H1 (cell line): ENCODE measurements around the gene DOCK3. TPM values are rescaled to one million over a fixed set of nuclear protein-coding genes. Genes with fewer than 3 reads are reported as not detected.

Source experiments
- CTCF ChIA-PET: fragments of 300-600 bp; sonication (Branson Sonifier 250); formaldehyde crosslinking; loops from one replicate; lab custom pipeline; 2021; ENCODE audit not compliant: partially characterized antibody; lab: Charles Lee
- POLR2A ChIA-PET: fragments of 300-600 bp; sonication (Branson Sonifier 250); formaldehyde crosslinking; loops from one replicate; lab custom pipeline; 2021; ENCODE audit warnings: inconsistent platforms; ENCODE audit not compliant: partially characterized antibody; lab: Charles Lee
- DNase-seq, 2 experiments: peaks; one replicate each; pipeline versions ENCODE4 v3.0.0 to v3.0.0-alpha.2; 2010 to 2022; ENCODE audit warnings: low spot score in 2 of 2, low read depth in 1 of 2, mixed read lengths in 1 of 2
- FAIRE-seq: peaks from 2 replicates; lab custom pipeline; 2011; peaks lifted over from hg19 to GRCh38; lab: Jason Lieb, UNC
- H2AFZ ChIP-seq: 2 replicates; pipeline ENCODE4 v1.8.1; 2012; ENCODE audit warnings: low read length, inconsistent platforms
- H2AK5ac ChIP-seq: 2 replicates; pipeline ENCODE4 v1.6.1; 2013; ENCODE audit warnings: low read depth, low read length
- H2BK120ac ChIP-seq: replicated peaks from 2 replicates; pipeline ENCODE3; 2013; ENCODE audit warnings: low read depth, low read length, inconsistent platforms
- H2BK12ac ChIP-seq: 2 replicates; pipeline ENCODE4 v1.6.1; 2013; ENCODE audit warnings: low read depth, low read length
- H2BK15ac ChIP-seq: 2 replicates; pipeline ENCODE4 v1.6.1; 2013; ENCODE audit warnings: low read length
- H2BK20ac ChIP-seq: 2 replicates; pipeline ENCODE4 v1.6.1; 2013; ENCODE audit warnings: low read length
- H2BK5ac ChIP-seq: 2 replicates; pipeline ENCODE4 v1.6.1; 2013; ENCODE audit warnings: low read depth, low read length
- H3K14ac ChIP-seq: 2 replicates; pipeline ENCODE4 v1.6.1; 2013; ENCODE audit warnings: inconsistent platforms; ENCODE audit not compliant: insufficient read length
- H3K18ac ChIP-seq: 2 replicates; pipeline ENCODE4 v1.6.1; 2013; ENCODE audit warnings: low read length; ENCODE audit errors: extremely low read depth
- H3K23ac ChIP-seq: 2 replicates; pipeline ENCODE4 v1.6.1; 2013; ENCODE audit warnings: inconsistent platforms; ENCODE audit not compliant: insufficient read length
- H3K23me2 ChIP-seq: 2 replicates; pipeline ENCODE4 v1.6.1; 2013; ENCODE audit warnings: low read depth, low read length
- H3K27ac ChIP-seq: 2 replicates; pipeline ENCODE4 v1.6.1; 2011; ENCODE audit warnings: low read depth, low read length, inconsistent platforms
- H3K27me3 ChIP-seq, 4 experiments: replicated peaks in 1 of 4; 1 replicate in 1 of 4; 2 replicates in 3 of 4; pipeline versions ENCODE4 v1.6.1 to v1.8.1; 2011 to 2013; ENCODE audit warnings: low read length in 3 of 4, mild to moderate bottlenecking in 3 of 4, inconsistent platforms in 2 of 4, mixed read lengths in 2 of 4, moderate library complexity in 1 of 4; ENCODE audit not compliant: control insufficient read depth in 3 of 4, insufficient read depth in 3 of 4; ENCODE audit errors: extremely low read depth in 1 of 4
- H3K36me3 ChIP-seq, 4 experiments: 2 replicates each; pipeline versions ENCODE4 v1.6.1 to v1.8.1; 2011 to 2013; ENCODE audit warnings: mild to moderate bottlenecking in 4 of 4, low read length in 3 of 4, moderate library complexity in 2 of 4, control low read depth in 1 of 4, inconsistent platforms in 1 of 4; ENCODE audit not compliant: insufficient read depth in 4 of 4, control insufficient read depth in 2 of 4
- H3K4ac ChIP-seq: replicated peaks from 2 replicates; pipeline ENCODE3; 2013; ENCODE audit warnings: low read length, low read depth, mixed read lengths, inconsistent platforms; ENCODE audit not compliant: insufficient read length
- H3K4me1 ChIP-seq, 4 experiments: replicated peaks in 1 of 4; 1 replicate in 1 of 4; 2 replicates in 3 of 4; pipeline versions ENCODE4 v1.6.1 to v1.8.1; 2011 to 2013; ENCODE audit warnings: low read length in 3 of 4, inconsistent platforms in 2 of 4, mixed read lengths in 1 of 4; ENCODE audit not compliant: insufficient read depth in 4 of 4, control insufficient read depth in 3 of 4
- H3K4me2 ChIP-seq, 2 experiments: 2 replicates each; pipeline versions ENCODE4 v1.6.1 to v1.8.1; 2011 to 2013; ENCODE audit warnings: low read depth in 2 of 2, low read length in 2 of 2, control low read depth in 1 of 2, inconsistent platforms in 1 of 2, mild to moderate bottlenecking in 1 of 2; ENCODE audit not compliant: insufficient read depth in 1 of 2
- H3K4me3 ChIP-seq, 4 experiments: fragments of 200-600, 300-600 bp in 1 of 4; sonication (generic), shearing (Covaris generic), sonication (Bioruptor Twin) in 1 of 4; 2 replicates each; pipeline versions ENCODE4 v1.5.1 to v1.8.1; 2011 to 2016; ENCODE audit warnings: low read length in 4 of 4, low read depth in 3 of 4, control low read depth in 2 of 4, inconsistent platforms in 2 of 4, mild to moderate bottlenecking in 2 of 4, mixed read lengths in 1 of 4, moderate library complexity in 1 of 4; ENCODE audit not compliant: insufficient read depth in 2 of 4; ENCODE audit errors: extremely low read depth in 1 of 4
- H3K56ac ChIP-seq: replicated peaks from 2 replicates; pipeline ENCODE3; 2013; ENCODE audit warnings: low read depth, mild to moderate bottlenecking, mixed read lengths, low read length, inconsistent platforms; ENCODE audit not compliant: insufficient read length
- H3K79me1 ChIP-seq: 2 replicates; pipeline ENCODE4 v1.6.1; 2013; ENCODE audit warnings: low read depth, low read length, control low read depth
- H3K79me2 ChIP-seq, 2 experiments: 2 replicates each; pipeline versions ENCODE4 v1.6.1 to v1.8.1; 2012 to 2013; ENCODE audit warnings: low read length in 2 of 2, mild to moderate bottlenecking in 2 of 2, inconsistent platforms in 1 of 2; ENCODE audit not compliant: insufficient read depth in 2 of 2, control insufficient read depth in 1 of 2
- H3K9ac ChIP-seq, 4 experiments: replicated peaks in 1 of 4; 1 replicate in 1 of 4; 2 replicates in 3 of 4; pipeline versions ENCODE4 v1.6.1 to v1.8.1; 2011 to 2013; ENCODE audit warnings: low read depth in 3 of 4, low read length in 3 of 4, control low read depth in 2 of 4, mild to moderate bottlenecking in 2 of 4, moderate library complexity in 2 of 4, inconsistent platforms in 1 of 4; ENCODE audit errors: extremely low read depth in 1 of 4
- H3K9me3 ChIP-seq, 2 experiments: 2 replicates each; pipeline versions ENCODE4 v1.6.1 to v1.8.1; 2012 to 2013; ENCODE audit warnings: mild to moderate bottlenecking in 2 of 2, moderate library complexity in 2 of 2, control low read depth in 1 of 2, inconsistent platforms in 1 of 2, low read depth in 1 of 2, low read length in 1 of 2, mixed read lengths in 1 of 2; ENCODE audit not compliant: insufficient read depth in 2 of 2
- H4K20me1 ChIP-seq, 2 experiments: replicated peaks in 1 of 2; 2 replicates each; pipeline versions ENCODE3 to v1.8.1; 2011 to 2013; ENCODE audit warnings: inconsistent platforms in 2 of 2, low read length in 2 of 2, mild to moderate bottlenecking in 1 of 2; ENCODE audit not compliant: insufficient read depth in 2 of 2, control insufficient read depth in 1 of 2
- H4K5ac ChIP-seq: 2 replicates; pipeline ENCODE4 v1.6.1; 2013; ENCODE audit warnings: low read length, low read depth, mixed read lengths, inconsistent platforms; ENCODE audit not compliant: insufficient read length
- H4K8ac ChIP-seq: 2 replicates; pipeline ENCODE4 v1.8.0; 2013; ENCODE audit warnings: mild to moderate bottlenecking, moderate library complexity, low read length, inconsistent platforms; ENCODE audit not compliant: insufficient read depth; ENCODE audit errors: extremely low read depth
- H4K91ac ChIP-seq: replicated peaks from 2 replicates; pipeline ENCODE3; 2013; ENCODE audit warnings: low read length, mixed read lengths, inconsistent platforms; ENCODE audit not compliant: insufficient read length
- ASH2L ChIP-seq: fragments of 200-600, 300-600 bp; sonication (generic); IDR thresholded peaks from one replicate; pipeline ENCODE4 v1.7.1; 2017; ENCODE audit warnings: low read length
- CBX5 ChIP-seq: fragments of 300-800, 300-1000 bp; sonication (generic); IDR thresholded peaks from 2 replicates; pipeline ENCODE4 v1.7.1; 2016; ENCODE audit warnings: antibody characterized with exemption, low read length, low read depth
- CBX8 ChIP-seq: fragments of 300-800, 300-1000 bp; sonication (generic); IDR thresholded peaks from 2 replicates; pipeline ENCODE4 v1.7.1; 2016; ENCODE audit warnings: low read depth, low read length, borderline replicate concordance
- CHD1 ChIP-seq: IDR thresholded peaks from 2 replicates; pipeline ENCODE4 v1.6.1; 2012; ENCODE audit warnings: low read depth, low read length, improper control_type of control experiment
- JUN ChIP-seq: IDR thresholded peaks from 2 replicates; pipeline ENCODE4 v1.6.1; 2011; ENCODE audit warnings: low read depth, mild to moderate bottlenecking, improper control_type of control experiment, low read length
- KDM5A ChIP-seq: fragments of 200-600 bp; IDR thresholded peaks from 2 replicates; pipeline ENCODE4 v1.7.1; 2012; ENCODE audit warnings: mild to moderate bottlenecking, low read length, inconsistent platforms, mixed read lengths
- RAD21 ChIP-seq, 2 experiments: IDR thresholded peaks in 1 of 2; conservative IDR thresholded peaks in 1 of 2; 2 replicates each; pipeline ENCODE4 v1.6.1; 2011; ENCODE audit warnings: low read depth in 2 of 2, low read length in 2 of 2, improper control_type of control experiment in 1 of 2, inconsistent platforms in 1 of 2, mild to moderate bottlenecking in 1 of 2, moderate library complexity in 1 of 2
- RBBP5 ChIP-seq: IDR thresholded peaks from 2 replicates; pipeline ENCODE4 v1.7.1; 2012; ENCODE audit warnings: low read depth, mild to moderate bottlenecking, inconsistent platforms, low read length, moderate library complexity, borderline replicate concordance
- TCF12 ChIP-seq: IDR thresholded peaks from 2 replicates; pipeline ENCODE4 v1.6.1; 2011; ENCODE audit warnings: low read depth, mild to moderate bottlenecking, low read length
- ZNF274 ChIP-seq: IDR thresholded peaks from 2 replicates; pipeline ENCODE4 v1.7.0; 2012; ENCODE audit warnings: low read length, borderline replicate concordance; ENCODE audit errors: extremely low read depth
- WGBS, 2 experiments: shearing (Covaris generic) in 1 of 2; methylation state at CpG; one replicate each; pipeline versions ENCODE4 v1.1.6 to v1.1.7; 2013 to 2015; ENCODE audit warnings: low lambda C conversion rate in 2 of 2, mixed read lengths in 2 of 2, inconsistent platforms in 1 of 2, low coverage in 1 of 2, missing lambda C conversion rate in 1 of 2; ENCODE audit not compliant: insufficient replicate concordance in 2 of 2, insufficient coverage in 1 of 2, insufficient read length in 1 of 2; ENCODE audit errors: extremely low coverage in 1 of 2, missing lambda C conversion rate in 1 of 2; 5-methylcytosine and 5-hydroxymethylcytosine counted together
- polyA plus RNA-seq, 7 experiments: library from polyadenylated mRNA; depleted of rRNA in 3 of 7; stranded (reverse) in 5 of 7; unstranded in 2 of 7; fragments of >200 nt in 5 of 7; fragments of 200-250 nt in 2 of 7; gene quantifications; 1 replicate in 5 of 7; 2 replicates in 1 of 7; 4 replicates in 1 of 7; pipeline versions ENCODE4 v1.2.1 to v1.2.3, GENCODE V29; 2011 to 2013; ENCODE audit warnings: missing spikeins in 2 of 7, mixed read lengths in 2 of 7
- total RNA-seq: library from RNA; stranded (reverse); fragmentation: NEBNext Ultra II Directional; extraction: Animal tissue kit (Norgen Biotek cat#: 25700); gene quantifications from 2 replicates; pipeline ENCODE4 v1.2.1, GENCODE V29; 2021

The DOCK3 gene
- total and polyA plus RNA-seq, 2 of the 8 experiments (the other 6 are each of a cell fraction or from before 2014, with no cell fraction given): 2.7 to 5.0 TPM

DNA sequence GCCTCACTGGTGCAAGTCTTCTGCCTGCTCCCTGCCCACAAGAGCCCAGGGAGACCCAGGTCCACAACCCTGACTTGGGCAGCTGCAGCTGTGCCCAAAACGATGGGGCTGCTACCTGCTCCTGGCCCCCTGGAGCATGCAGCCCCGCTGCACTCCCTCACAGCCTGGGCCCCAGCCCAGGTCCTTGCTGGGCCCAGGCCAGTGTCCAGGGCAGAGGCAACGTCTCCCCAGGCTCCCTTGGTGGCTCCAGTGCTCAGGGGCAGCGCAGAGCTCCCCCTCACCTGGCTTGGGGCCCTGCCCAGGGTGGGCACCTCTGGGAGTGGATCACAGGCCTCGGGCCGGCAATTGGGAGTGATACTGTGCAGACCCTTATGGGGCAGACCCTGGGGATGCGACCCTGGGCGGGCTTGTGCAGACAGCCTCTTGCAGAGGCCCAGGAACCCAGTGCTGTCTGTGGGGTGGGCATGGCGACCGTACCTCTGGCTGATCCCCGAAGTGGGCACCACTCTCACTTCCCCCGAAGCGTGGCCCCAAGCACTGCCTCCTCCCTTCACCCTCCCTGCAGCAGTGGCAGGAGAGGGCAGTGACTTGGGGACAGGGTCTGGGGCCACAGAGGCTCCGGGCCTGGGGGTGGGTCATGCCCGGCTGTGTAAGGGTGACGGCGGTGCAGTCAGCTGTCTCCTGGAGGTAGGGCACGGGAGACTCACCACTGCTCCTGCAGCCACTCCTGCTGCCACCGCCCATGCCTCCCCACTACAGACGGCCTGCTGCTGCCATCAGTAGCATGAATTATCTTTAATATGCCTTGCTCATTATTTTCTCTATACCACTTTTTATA lies 255.9 kb downstream of the DOCK3 start:
- POLR2A ChIA-PET: no interaction called here
- DNase-seq (no peak), FAIRE-seq (no peak)
- H3K36me3 ChIP-seq: peaks cover 0 to 9% (median 3%) of the 10 kb centered on the region in 4 experiments; a peak in 3 of 8 replicates
- 0 out of 4 replicates have a peak, but pooled peaks cover 0 to 2% of the 10 kb centered on the region in 2 experiments for H3K79me2 ChIP-seq
- no peak overlapping the region for H2BK5ac ChIP-seq
- no peak overlapping the region for H2AK5ac ChIP-seq
- H3K9ac ChIP-seq: no peak overlapping the region
- H3K79me1 ChIP-seq: no peaks in the 10 kb centered on the region; the same call in 1 of the 2 replicates
- no peak overlapping the region for H3K14ac ChIP-seq
- WGBS, 2 experiments: 88% methylated on average over 20 of the region's 20 CpGs; no CpG with 5 or more reads in 1 of the 2 experiments
- no peak overlapping the region for H3K4me3 ChIP-seq
- no peak overlapping the region; the same call in 1 of the 2 replicates for H2BK15ac ChIP-seq
- no peak overlapping the region for H2BK120ac ChIP-seq
- CTCF ChIA-PET: interaction anchor here (1.0 to 1.6 kb wide), 4 partner anchors 15 to 256 kb away, joined by 3 to 4 read pairs (median 3); partner anchors contain the start of gene DOCK3
- no peak overlapping the region for H2BK12ac ChIP-seq
- no peak overlapping the region for H4K91ac ChIP-seq
- no peak overlapping the region for H2AFZ ChIP-seq
- H3K4me1 ChIP-seq: peaks cover 2 to 7% (median 5%) of the 10 kb centered on the region in 4 experiments; a peak in 4 of 7 replicates
- H3K18ac ChIP-seq: no peak overlapping the region
- no peak overlapping the region; the same call in 1 of the 2 replicates for H4K8ac ChIP-seq
- no peaks in the 10 kb centered on the region for H3K27me3 ChIP-seq
- no peaks in the 10 kb centered on the region for H3K23me2 ChIP-seq
- H3K23ac ChIP-seq: no peak overlapping the region
- no peak overlapping the region for H3K27ac ChIP-seq
- TF ChIP-seq ASH2L (no peak), TCF12 (no peak), ZNF274 (no peak), RBBP5 (no peak), KDM5A (no peak), RAD21 (IDR thresholded peaks at IDR 0.05 in 1 of 2, conservative IDR thresholded peaks at IDR 0.05 in 1 of 2; ENCODE audit: low read depth in 2 of 2, low read length in 2 of 2) (no peak), JUN (no peak), CBX5 (no peak), CHD1 (no peak), CBX8 (no peak)
- no peaks in the 10 kb centered on the region for H4K20me1 ChIP-seq
- no peak overlapping the region for H3K4ac ChIP-seq
- peaks cover 8 to 9% of the 10 kb centered on the region in 2 experiments; a peak in 3 of 4 replicates for H3K9me3 ChIP-seq
- no peak overlapping the region for H3K56ac ChIP-seq
- no peak overlapping the region for H2BK20ac ChIP-seq
- H3K4me2 ChIP-seq: no peak overlapping the region
- H4K5ac ChIP-seq: no peak overlapping the region
